GM11168 (cell line): ENCODE data around the gene PLEKHG2.

Experiments used
- in situ Hi-C: fragments of 300-500 bp; cut with MboI; formaldehyde crosslinking; loops from one replicate; pipeline ENCODE4 v1.12.0; 2022; ENCODE audit warnings: low sequenced_read_pairs; ENCODE audit not compliant: unreplicated experiment

The PLEKHG2 gene

GRCh38 chr19:39384839-39385568 is 27.5 kb upstream of the PLEKHG2 start:
- in situ Hi-C loops: no loop called here

- in situ Hi-C loops: no loop called here
Observed at GRCh38 chr19:39385629-39386411, 26.6 kb upstream of the PLEKHG2 start.

- in situ Hi-C loops: no loop called here
Observed at GRCh38 chr19:39386557-39386956, 25.9 kb upstream of the PLEKHG2 start.

- in situ Hi-C loops: no loop called here
Observed at GRCh38 chr19:39388657-39389056, 23.8 kb upstream of the PLEKHG2 start.

- in situ Hi-C loops: no loop called here
Observed at GRCh38 chr19:39389631-39390414, 22.6 kb upstream of the PLEKHG2 start.

GRCh38 chr19:39390451-39390750 is 22.1 kb upstream of the PLEKHG2 start:
- in situ Hi-C loops: no loop called here

GRCh38 chr19:39390751-39391437 is 21.6 kb upstream of the PLEKHG2 start, which contains the start of the genes MED29 and PAF1:
MED29 (plus strand) TSS chr19:39391378; CDS start chr19:39391423, 45 bp downstream.
PAF1 (minus strand) TSS chr19:39391106; CDS start chr19:39390864, 242 bp downstream.
- in situ Hi-C loops: no loop called here

- in situ Hi-C loops: no loop called here
Observed at GRCh38 chr19:39397360-39398296, 14.8 kb upstream of the PLEKHG2 start.

GRCh38 chr19:39398297-39398864 is 14.1 kb upstream of the PLEKHG2 start:
- in situ Hi-C loops: no loop called here

- in situ Hi-C loops: no loop called here
Observed at GRCh38 chr19:39399668-39400050, 12.8 kb upstream of the PLEKHG2 start.

GRCh38 chr19:39400061-39400460 is 12.4 kb upstream of the PLEKHG2 start:
- in situ Hi-C loops: no loop called here

GRCh38 chr19:39401070-39401548 is 11.4 kb upstream of the PLEKHG2 start:
- in situ Hi-C loops: no loop called here

- in situ Hi-C loops: no loop called here
Observed at GRCh38 chr19:39401549-39402345, 10.7 kb upstream of the PLEKHG2 start.

- in situ Hi-C loops: no loop called here
Observed at GRCh38 chr19:39402346-39403300, 9.8 kb upstream of the PLEKHG2 start.

GRCh38 chr19:39403331-39404312 is 8.8 kb upstream of the PLEKHG2 start:
- in situ Hi-C loops: no loop called here
